Renal pelvis (tissue), 4 donors: ENCODE measurements around the gene MESD. TPM values are rescaled to one million over a fixed set of nuclear protein-coding genes. Genes with fewer than 3 reads are reported as not detected.

Experiments
- DNase-seq: peaks from one replicate; pipeline ENCODE4 v3.0.0-alpha.2; 2013
- polyA plus RNA-seq, 3 donors: library from polyadenylated mRNA; unstranded; fragments of 120-200 nt; gene quantifications; one replicate each; pipeline ENCODE4 v1.2.1, GENCODE V29; 2013; ENCODE audit not compliant: insufficient read length in 3 of 3

Gene MESD
- polyA plus RNA-seq, 3 donors = 41.4 to 45.2 (median 42.8) TPM

- DNase-seq = no peak
These were observed 31.7 kb upstream of the MESD start for GRCh38 chr15:81021321-81021720.

GRCh38 chr15:81018197-81018596 lies 28.6 kb upstream of the MESD start:
- DNase-seq = no peak

DNA sequence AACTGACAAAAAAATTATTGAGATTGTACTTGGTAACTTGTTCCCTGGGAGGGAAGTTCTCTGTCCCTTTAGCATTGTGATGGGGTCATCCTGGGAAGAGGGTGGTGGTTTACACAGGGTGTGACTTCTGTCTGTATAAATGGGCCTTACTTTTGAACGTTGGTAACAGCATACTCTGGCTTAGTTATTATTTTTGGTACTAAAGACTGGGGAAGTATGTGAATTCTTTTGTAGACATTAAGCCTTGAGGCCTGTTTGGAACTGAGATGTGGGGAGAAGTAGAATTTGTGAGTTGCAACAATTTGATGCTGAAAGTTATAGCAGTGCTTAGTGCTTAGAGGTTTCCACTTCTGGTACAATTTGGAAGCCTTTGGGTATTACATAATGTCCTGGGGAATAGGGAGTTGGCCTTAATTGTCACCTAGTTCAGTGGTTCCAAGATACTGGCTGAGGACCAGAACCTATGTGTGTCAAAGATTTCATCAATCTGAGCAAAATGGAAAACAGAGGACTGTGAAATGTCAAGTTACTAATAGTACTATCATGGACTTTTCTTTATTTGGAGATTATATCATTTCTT lies 27.0 kb upstream of the MESD start:
- no peak for DNase-seq

GRCh38 chr15:81015621-81016488 lies 26.2 kb upstream of the MESD start:
- DNase-seq = no peak

GRCh38 chr15:81014446-81015093 lies 25.0 kb upstream of the MESD start:
- DNase-seq = no peak

DNA sequence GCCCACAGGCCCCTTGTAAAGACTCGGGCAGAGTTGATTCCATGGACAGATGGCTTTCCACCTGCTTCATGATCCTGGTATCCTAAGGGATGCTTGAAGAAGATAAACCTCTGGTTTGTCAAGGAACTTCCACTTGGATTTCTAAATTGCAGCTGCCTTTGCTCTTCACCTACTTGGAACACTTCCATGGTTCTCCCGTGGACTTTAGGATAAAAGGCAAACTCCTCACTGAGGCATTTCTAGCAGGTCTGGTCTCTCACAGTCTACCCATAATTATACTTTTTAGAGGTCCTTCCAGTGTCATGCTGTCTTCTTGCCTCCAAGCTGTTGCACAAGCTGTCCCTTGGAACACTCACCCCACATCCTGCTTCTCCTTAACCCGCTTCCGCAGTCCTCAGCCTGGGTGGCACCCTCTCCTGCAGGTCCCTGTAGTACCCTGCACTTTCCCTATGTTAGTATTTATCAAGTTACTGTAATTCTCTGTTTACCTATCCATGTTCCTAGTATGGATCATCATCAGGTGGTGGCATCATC lies 23.8 kb upstream of the MESD start:
- no peak for DNase-seq

- DNase-seq = no peak
These were observed 23.0 kb upstream of the MESD start for GRCh38 chr15:81012588-81012987.

- no peak for DNase-seq
These were observed 22.0 kb upstream of the MESD start for GRCh38 chr15:81011593-81011992.

DNA sequence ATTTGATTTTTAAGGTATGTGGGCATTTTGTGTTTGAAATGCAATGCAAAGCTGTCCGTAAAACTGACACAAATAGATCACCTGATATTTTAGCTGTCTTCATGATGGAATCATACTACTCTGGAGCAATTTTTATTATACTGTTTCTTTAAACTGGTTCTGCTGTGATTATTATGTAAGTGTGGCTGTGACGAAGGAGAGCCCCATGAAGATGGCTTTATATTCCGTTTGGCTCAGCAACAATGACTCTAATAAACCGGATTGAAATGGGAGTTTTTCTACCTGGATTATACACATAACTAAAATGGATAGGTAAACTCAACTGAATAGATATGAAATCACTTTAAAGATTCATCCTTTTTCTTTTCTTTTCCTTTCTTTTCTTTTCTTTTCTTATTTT lies 20.5 kb upstream of the MESD start:
- DNase-seq = no peak

- no peak for DNase-seq
These were observed 18.7 kb upstream of the MESD start for GRCh38 chr15:81008312-81008711.

- DNase-seq = no peak
These were observed 17.9 kb upstream of the MESD start for GRCh38 chr15:81007428-81008064.

- no peak for DNase-seq
These were observed 16.5 kb upstream of the MESD start for GRCh38 chr15:81006124-81006523.

- no peak for DNase-seq
These were observed 13.4 kb upstream of the MESD start for GRCh38 chr15:81003097-81003350.

DNA sequence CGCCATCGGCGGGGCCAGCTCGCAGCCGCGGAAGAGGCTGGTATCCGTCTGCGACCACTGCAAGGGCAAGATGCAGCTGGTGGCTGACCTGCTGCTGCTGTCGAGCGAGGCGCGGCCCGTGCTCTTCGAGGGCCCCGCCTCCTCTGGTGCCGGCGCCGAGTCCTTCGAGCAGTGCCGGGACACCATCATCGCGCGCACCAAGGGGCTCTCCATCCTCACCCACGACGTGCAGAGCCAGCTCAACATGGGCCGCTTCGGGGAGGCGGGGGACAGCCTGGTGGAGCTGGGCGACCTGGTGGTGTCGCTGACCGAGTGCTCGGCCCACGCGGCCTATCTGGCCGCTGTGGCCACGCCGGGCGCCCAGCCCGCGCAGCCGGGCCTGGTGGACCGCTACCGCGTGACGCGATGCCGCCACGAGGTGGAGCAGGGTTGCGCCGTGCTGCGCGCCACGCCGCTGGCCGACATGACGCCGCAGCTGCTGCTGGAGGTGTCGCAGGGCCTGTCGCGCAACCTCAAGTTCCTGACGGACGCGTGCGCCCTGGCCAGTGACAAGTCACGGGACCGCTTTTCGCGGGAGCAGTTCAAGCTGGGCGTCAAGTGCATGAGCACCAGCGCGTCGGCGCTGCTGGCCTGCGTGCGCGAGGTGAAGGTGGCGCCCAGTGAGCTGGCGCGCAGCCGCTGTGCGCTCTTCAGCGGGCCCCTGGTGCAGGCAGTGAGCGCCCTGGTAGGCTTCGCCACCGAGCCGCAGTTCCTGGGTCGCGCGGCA lies 12.9 kb upstream of the MESD start:
- no peak for DNase-seq

DNA sequence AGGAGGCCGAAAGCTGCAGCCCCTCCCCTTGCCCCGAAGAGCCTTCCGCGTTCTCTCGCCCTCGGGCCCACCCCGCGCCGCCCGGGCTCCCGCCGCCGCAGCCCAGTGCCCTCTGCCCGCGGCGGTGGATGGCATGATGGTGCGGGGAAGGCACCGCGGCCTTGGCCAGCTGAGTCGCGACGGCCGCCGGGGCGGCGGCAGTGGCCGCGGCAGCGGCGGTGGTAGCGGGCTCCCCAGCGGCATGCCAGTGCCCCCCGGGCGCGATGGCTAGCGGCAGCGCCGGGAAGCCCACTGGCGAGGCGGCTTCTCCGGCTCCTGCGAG lies 12.4 kb upstream of the MESD start:
- no peak for DNase-seq

DNA sequence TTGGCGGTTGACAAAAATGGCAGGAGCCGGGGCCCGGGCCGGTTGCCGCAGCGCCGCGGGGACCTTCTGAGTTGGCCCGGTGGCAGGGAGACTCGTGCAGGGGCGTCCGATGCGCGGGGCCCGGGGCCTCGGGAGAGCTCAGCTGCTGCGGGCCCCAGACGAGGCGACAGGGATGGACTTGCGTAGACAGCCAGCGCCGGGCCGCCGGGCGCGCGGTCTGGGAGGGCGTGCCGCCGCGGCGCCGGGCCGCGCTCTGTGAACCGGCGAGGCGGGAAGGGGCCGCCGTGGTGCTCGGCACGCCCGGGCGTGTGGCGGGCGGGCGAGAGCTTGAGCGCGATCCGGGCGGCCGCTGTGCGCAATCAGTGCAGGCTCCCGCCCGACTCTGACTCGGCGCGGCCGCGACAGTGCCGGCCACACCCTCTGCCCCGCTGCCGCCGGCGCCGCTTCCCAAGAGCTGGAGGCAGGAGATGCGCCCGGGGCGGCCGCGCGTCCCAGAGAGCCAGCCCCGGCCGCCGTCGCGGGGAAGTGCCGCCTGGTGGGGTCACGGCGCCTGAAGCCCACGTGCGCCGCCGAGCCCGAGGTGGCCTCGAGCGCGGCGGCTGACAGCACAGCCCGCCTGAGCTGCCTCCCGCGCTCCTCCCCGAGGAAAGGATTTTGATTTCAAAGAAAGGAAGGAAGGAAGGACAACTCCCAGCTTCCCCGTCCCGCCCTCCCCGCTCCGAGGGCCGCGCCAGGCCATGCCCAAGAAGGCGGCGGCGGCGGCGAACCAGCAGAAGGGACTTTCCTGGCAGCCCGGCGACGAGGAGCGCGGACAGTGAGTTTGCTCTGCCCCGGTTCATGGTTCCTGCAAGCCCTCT lies 11.8 kb upstream of the MESD start:
- DNase-seq = peak; percentile 28

DNA sequence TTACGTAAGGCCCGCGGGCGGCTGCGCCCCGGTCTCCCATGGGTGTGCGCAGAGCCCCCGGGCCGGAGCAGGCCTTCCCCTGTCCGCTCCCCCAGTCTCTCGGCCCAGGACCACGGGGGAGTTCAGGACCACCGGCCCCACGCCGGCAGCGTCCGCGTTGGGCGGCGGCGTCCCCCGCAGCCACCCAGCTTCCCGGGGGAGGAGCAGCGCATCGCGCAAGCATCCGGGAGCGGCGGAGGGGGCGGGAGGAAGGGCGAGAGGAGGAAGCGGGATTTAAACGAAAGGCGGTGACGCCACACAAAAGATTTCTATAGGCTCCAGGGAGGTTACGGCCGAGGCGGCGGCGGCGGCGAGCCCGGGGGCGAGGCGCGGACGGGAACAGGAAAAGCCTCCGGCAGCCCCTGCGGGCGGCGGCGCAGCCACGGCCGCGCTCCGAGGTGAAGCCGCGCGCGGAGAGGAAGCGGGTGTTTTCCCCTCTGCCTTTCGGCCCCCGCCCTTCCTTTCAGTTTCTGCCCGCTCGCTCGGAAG lies 11.1 kb upstream of the MESD start, which contains the start of gene TLNRD1:
Gene TLNRD1, plus strand, starts transcription at position 300 of the 528 bp plus-strand sequence. CDS start 1,349 bp downstream, outside the sequence.
- DNase-seq = peak; percentile 92

GRCh38 chr15:81000144-81000623 lies 10.6 kb upstream of the MESD start:
- DNase-seq = no peak

- no peak for DNase-seq
These were observed 10.0 kb upstream of the MESD start for GRCh38 chr15:80999623-81000036.

- DNase-seq = no peak
These were observed 8.6 kb upstream of the MESD start for GRCh38 chr15:80998251-80998650.
